Activated CD8-positive, alpha-beta memory T cell treated with anti-CD3 and anti-CD28 coated beads, Interleukin-2, amount 50 U/mL, for 24 hours (primary cell): ENCODE data around the gene CCDC13.

ENCODE experiments used
- DNase-seq: peaks from one replicate; pipeline ENCODE4 v3.0.0-alpha.2; 2020; ENCODE audit errors: extremely low read depth

The CCDC13 gene

GRCh38 chr3:42753757-42754156 is 19.3 kb downstream of the CCDC13 start:
- no peak for DNase-seq

GRCh38 chr3:42752961-42753360 is 20.1 kb downstream of the CCDC13 start:
- DNase-seq = no peak

- DNase-seq = no peak
Measured at GRCh38 chr3:42752441-42752840, 20.6 kb downstream of the CCDC13 start.

GRCh38 chr3:42751609-42752008 is 21.4 kb downstream of the CCDC13 start:
- DNase-seq = no peak

- no peak for DNase-seq
Measured at GRCh38 chr3:42750834-42751233, 22.2 kb downstream of the CCDC13 start.

GRCh38 chr3:42749753-42750231 is 23.3 kb downstream of the CCDC13 start:
- no peak for DNase-seq

GRCh38 chr3:42749025-42749752 is 23.9 kb downstream of the CCDC13 start:
- DNase-seq = no peak

GRCh38 chr3:42747581-42747980 is 25.5 kb downstream of the CCDC13 start:
- DNase-seq = no peak

- DNase-seq = no peak
Measured at GRCh38 chr3:42746455-42747450, 26.3 kb downstream of the CCDC13 start.

- DNase-seq = no peak
Measured at GRCh38 chr3:42745776-42746454, 27.1 kb downstream of the CCDC13 start.

GRCh38 chr3:42745291-42745745 is 27.7 kb downstream of the CCDC13 start:
- no peak for DNase-seq

- DNase-seq = no peak
Measured at GRCh38 chr3:42743204-42743995, 29.7 kb downstream of the CCDC13 start.

GRCh38 chr3:42742688-42743087 is 30.4 kb downstream of the CCDC13 start:
- no peak for DNase-seq

GRCh38 chr3:42742259-42742658 is 30.8 kb downstream of the CCDC13 start:
- DNase-seq = no peak

- no peak for DNase-seq
Measured at GRCh38 chr3:42741796-42742195, 31.3 kb downstream of the CCDC13 start.

- DNase-seq = no peak
Measured at GRCh38 chr3:42739401-42740158, 33.5 kb downstream of the CCDC13 start.

GRCh38 chr3:42736531-42736930 is 36.5 kb downstream of the CCDC13 start:
- no peak for DNase-seq

GRCh38 chr3:42736081-42736480 is 37.0 kb downstream of the CCDC13 start:
- no peak for DNase-seq

- no peak for DNase-seq
Measured at GRCh38 chr3:42735615-42736014, 37.4 kb downstream of the CCDC13 start.

GRCh38 chr3:42735019-42735418 is 38.0 kb downstream of the CCDC13 start:
- no peak for DNase-seq
